Common myeloid progenitor, CD34-positive (primary cell): Measurements from ENCODE around the gene STRN3.
A peak's percentile ranks its signal among the peaks of the same experiment; 100 is the strongest.

Experiments
- CTCF ChIA-PET: fragments of 350-600 bp; sonication (Branson Sonifier 250); formaldehyde crosslinking; loops from one replicate; lab custom pipeline; 2021; ENCODE audit warnings: antibody characterized with exemption; lab: Charles Lee
- POLR2A ChIA-PET: fragments of 350-600 bp; sonication (Branson Sonifier 250); formaldehyde crosslinking; loops from one replicate; lab custom pipeline; 2021; ENCODE audit warnings: antibody characterized with exemption; lab: Charles Lee
- DNase-seq, 3 donors: peaks; one replicate each; pipeline versions ENCODE4 v3.0.0 to v3.0.0-alpha.2; 2013
- H3K27ac ChIP-seq, 2 experiments: 1 replicate in 1 of 2; 2 replicates in 1 of 2; pipeline ENCODE4 v1.7.0; 2013; ENCODE audit warnings: inconsistent platforms in 2 of 2, low read length in 2 of 2, mild to moderate bottlenecking in 2 of 2, low read depth in 1 of 2, moderate library complexity in 1 of 2; ENCODE audit not compliant: severe bottlenecking in 2 of 2, insufficient read depth in 1 of 2, poor library complexity in 1 of 2
- H3K27me3 ChIP-seq, 5 experiments: replicated peaks in 2 of 5; 1 replicate in 3 of 5; 2 replicates in 2 of 5; pipeline versions ENCODE4 v1.6.1 to v1.7.0; 2013; ENCODE audit warnings: low read length in 4 of 5, mild to moderate bottlenecking in 2 of 5, moderate library complexity in 2 of 5, inconsistent platforms in 1 of 5; ENCODE audit not compliant: insufficient read depth in 5 of 5, control insufficient read depth in 4 of 5
- H3K36me3 ChIP-seq, 4 experiments: 1 replicate in 2 of 4; 2 replicates in 2 of 4; pipeline versions ENCODE4 v1.6.1 to v1.7.0; 2013; ENCODE audit warnings: low read length in 3 of 4, control low read depth in 1 of 4, mild to moderate bottlenecking in 1 of 4; ENCODE audit not compliant: control insufficient read depth in 4 of 4, insufficient read depth in 4 of 4
- H3K4me1 ChIP-seq, 4 experiments: 1 replicate in 3 of 4; 2 replicates in 1 of 4; pipeline versions ENCODE4 v1.6.1 to v1.7.1; 2013; ENCODE audit warnings: low read length in 3 of 4, mild to moderate bottlenecking in 3 of 4, control low read depth in 1 of 4, inconsistent platforms in 1 of 4, moderate library complexity in 1 of 4; ENCODE audit not compliant: control insufficient read depth in 4 of 4, insufficient read depth in 4 of 4; ENCODE audit errors: control extremely low read depth in 1 of 4
- H3K4me3 ChIP-seq, 7 experiments: 1 replicate in 4 of 7; 2 replicates in 3 of 7; pipeline versions ENCODE4 v1.5.1 to v1.7.0; 2013; ENCODE audit warnings: mild to moderate bottlenecking in 7 of 7, low read length in 6 of 7, moderate library complexity in 6 of 7, inconsistent platforms in 2 of 7, low read depth in 2 of 7, control low read depth in 1 of 7; ENCODE audit not compliant: insufficient read depth in 4 of 7, control insufficient read depth in 1 of 7; ENCODE audit errors: extremely low read depth in 1 of 7
- H3K9me3 ChIP-seq, 5 experiments: 1 replicate in 4 of 5; 2 replicates in 1 of 5; pipeline versions ENCODE4 v1.6.1 to v1.7.1; 2013; ENCODE audit warnings: low read length in 4 of 5, mild to moderate bottlenecking in 2 of 5, inconsistent platforms in 1 of 5, low read depth in 1 of 5, moderate library complexity in 1 of 5; ENCODE audit not compliant: control insufficient read depth in 4 of 5, insufficient read depth in 2 of 5; ENCODE audit errors: control extremely low read depth in 1 of 5
- WGBS: methylation state at CpG from one replicate; pipeline ENCODE4 v1.1.5; 2013; ENCODE audit not compliant: insufficient coverage; 5-methylcytosine and 5-hydroxymethylcytosine counted together

The STRN3 gene

GRCh38 chr14:30872602-30873001 lies 153.6 kb downstream of the STRN3 start:
- ChIA-PET CTCF (no interaction called here), POLR2A (no interaction called here)
- no peaks in the 10 kb centered on the region for H3K9me3 ChIP-seq
- H3K4me1 ChIP-seq = peaks cover 2 to 19% (median 17%) of the 10 kb centered on the region in 4 experiments
- H3K27ac ChIP-seq = no peak overlapping the region
- DNase-seq = no peak
- 100% methylated on average over 1 of the region's 1 CpG for WGBS
- peaks cover 15 to 60% (median 22%) of the 10 kb centered on the region in 5 experiments for H3K27me3 ChIP-seq
- H3K4me3 ChIP-seq = no peak overlapping the region
- no peaks in the 10 kb centered on the region for H3K36me3 ChIP-seq

- Histone ChIP-seq H3K4me3 (no peak overlapping the region), H3K4me1 (peaks cover 0 to 10% (median 7%) of the 10 kb centered on the region in 4 experiments), H3K27me3 (peaks cover 10 to 31% (median 14%) of the 10 kb centered on the region in 5 experiments), H3K36me3 (no peaks in the 10 kb centered on the region), H3K27ac (no peak overlapping the region), H3K9me3 (no peaks in the 10 kb centered on the region)
- POLR2A ChIA-PET = no interaction called here
- CTCF ChIA-PET = interaction anchor here (1.1 kb wide), 1 partner anchor 9 kb away, joined by 3 read pairs; no protein-coding TSS in a partner anchor
- 92% methylated on average over 2 of the region's 2 CpGs for WGBS
- DNase-seq = no peak
These were observed 156.5 kb downstream of the STRN3 start for GRCh38 chr14:30869551-30870155.

DNA sequence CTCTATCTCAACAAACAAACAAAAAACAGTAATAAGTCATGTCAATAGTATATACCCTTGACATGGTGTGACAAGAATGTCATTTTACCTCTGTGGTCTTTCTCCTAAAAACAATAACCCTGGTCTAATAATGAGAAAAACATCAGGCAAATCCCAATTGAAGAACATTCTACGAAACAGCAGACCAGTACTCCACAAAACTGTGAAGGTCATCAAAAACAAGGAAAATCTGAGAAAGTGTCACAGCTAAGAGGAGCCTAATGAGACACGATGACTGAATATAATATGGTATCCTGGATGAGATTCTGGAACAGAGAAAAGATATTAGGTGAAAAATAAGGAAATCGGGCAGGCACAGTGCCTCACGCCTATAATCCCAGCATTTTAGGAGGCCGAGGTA lies 157.4 kb downstream of the STRN3 start:
- peaks cover 0 to under 1% (median 0%) of the 10 kb centered on the region in 4 experiments for H3K4me1 ChIP-seq
- 100% methylated on average over 3 of the region's 5 CpGs for WGBS
- H3K36me3 ChIP-seq = no peaks in the 10 kb centered on the region
- no peak for DNase-seq
- CTCF ChIA-PET = no interaction called here
- no peak overlapping the region for H3K27ac ChIP-seq
- POLR2A ChIA-PET = no interaction called here
- H3K9me3 ChIP-seq = no peaks in the 10 kb centered on the region
- H3K27me3 ChIP-seq = peaks cover 7 to 28% (median 16%) of the 10 kb centered on the region in 5 experiments
- no peak overlapping the region for H3K4me3 ChIP-seq

GRCh38 chr14:30864934-30865333 lies 161.2 kb downstream of the STRN3 start:
- POLR2A ChIA-PET = no interaction called here
- CTCF ChIA-PET = no interaction called here
- Histone ChIP-seq H3K4me3 (no peak overlapping the region), H3K4me1 (peaks cover 0 to 12% (median 2%) of the 10 kb centered on the region in 4 experiments), H3K36me3 (no peaks in the 10 kb centered on the region), H3K27me3 (peaks cover 2 to 14% (median 5%) of the 10 kb centered on the region in 5 experiments), H3K9me3 (no peaks in the 10 kb centered on the region), H3K27ac (no peak overlapping the region)
- DNase-seq = no peak
- WGBS = 18% methylated on average over 2 of the region's 5 CpGs

DNA sequence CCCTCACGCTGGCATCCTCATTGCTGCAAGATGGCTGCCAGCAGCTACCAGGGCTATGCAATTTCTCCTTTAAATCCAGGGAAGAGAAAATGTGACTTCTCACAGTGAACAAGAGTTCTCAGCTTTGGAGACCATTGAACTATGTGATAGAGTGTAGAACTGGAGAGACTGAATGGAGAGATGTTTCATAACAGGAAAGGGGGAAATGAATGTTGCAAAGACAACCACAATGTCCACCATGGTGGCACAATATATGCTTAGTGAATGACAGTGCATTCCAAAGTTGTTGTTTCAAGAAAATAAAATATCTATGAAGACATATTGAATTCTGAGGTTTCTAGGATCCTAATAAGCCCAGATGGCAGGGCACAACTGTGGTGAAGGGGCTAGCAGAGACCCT lies 165.0 kb downstream of the STRN3 start:
- POLR2A ChIA-PET = no interaction called here
- DNase-seq = peak in 2 of 3 donors; percentile 14 to 16

GRCh38 chr14:30855345-30856037 lies 170.7 kb downstream of the STRN3 start:
- POLR2A ChIA-PET = no interaction called here
- no peaks in the 10 kb centered on the region for H3K27me3 ChIP-seq
- H3K4me3 ChIP-seq = no peak overlapping the region
- H3K36me3 ChIP-seq = no peaks in the 10 kb centered on the region
- CTCF ChIA-PET = no interaction called here
- WGBS = 100% methylated on average over 2 of the region's 6 CpGs
- H3K27ac ChIP-seq = no peak overlapping the region
- H3K4me1 ChIP-seq = no peaks in the 10 kb centered on the region
- no peak for DNase-seq
- H3K9me3 ChIP-seq = no peaks in the 10 kb centered on the region

More for the DNA sequence above, 165.0 kb downstream of the STRN3 start:
- H3K27me3 ChIP-seq = peaks cover 0 to 14% (median 5%) of the 10 kb centered on the region in 5 experiments
- WGBS = 100% methylated on average over 1 of the region's 1 CpG
- H3K27ac ChIP-seq = no peak overlapping the region
- no peaks in the 10 kb centered on the region for H3K36me3 ChIP-seq
- H3K4me3 ChIP-seq = no peak overlapping the region
- H3K4me1 ChIP-seq = peaks cover 0 to 12% (median 2%) of the 10 kb centered on the region in 4 experiments
- CTCF ChIA-PET = no interaction called here
- no peaks in the 10 kb centered on the region for H3K9me3 ChIP-seq

DNA sequence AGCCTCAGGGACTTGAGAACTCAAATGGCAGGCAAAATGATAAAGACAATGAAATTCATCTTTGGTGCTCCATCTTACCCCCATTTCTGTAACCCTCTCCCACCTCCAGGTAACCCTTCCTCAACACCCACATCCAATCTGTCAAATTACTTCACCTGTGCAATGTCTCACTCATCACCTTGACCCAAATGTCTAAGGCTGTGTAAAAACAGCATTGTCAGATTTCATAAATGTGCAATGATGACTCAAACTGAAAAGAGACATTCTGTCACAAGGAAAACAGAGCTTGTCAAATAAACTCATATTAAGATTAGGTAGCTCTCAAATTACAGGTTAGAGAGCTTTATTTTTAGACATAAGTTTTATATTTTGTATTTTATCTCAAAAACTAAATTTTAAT lies 171.7 kb downstream of the STRN3 start:
- Histone ChIP-seq H3K27ac (no peak overlapping the region), H3K27me3 (no peaks in the 10 kb centered on the region), H3K4me3 (no peak overlapping the region), H3K36me3 (no peaks in the 10 kb centered on the region), H3K4me1 (no peaks in the 10 kb centered on the region), H3K9me3 (no peaks in the 10 kb centered on the region)
- POLR2A ChIA-PET = no interaction called here
- DNase-seq = no peak
- CTCF ChIA-PET = no interaction called here
